Transverse colon (tissue), 4 donors: ENCODE results near the gene SMAD5. TPM values are rescaled to one million over a fixed set of nuclear protein-coding genes. Genes with fewer than 3 reads are reported as not detected.

Experiments used
- DNase-seq: peaks from one replicate; pipeline ENCODE4 v3.0.0-alpha.2; 2019
- H3K27ac ChIP-seq, 4 donors: fragments of 200-600 bp; sonication (generic); 2 replicates each; pipeline ENCODE4 v1.5.1; 2016 to 2018; ENCODE audit warnings: inconsistent platforms in 4 of 4
- H3K27me3 ChIP-seq: fragments of 200-600 bp; sonication (generic); 2 replicates; pipeline ENCODE4 v1.5.1; 2017; ENCODE audit warnings: inconsistent platforms
- H3K36me3 ChIP-seq, 4 donors: fragments of 200-600 bp; sonication (generic); 2 replicates each; pipeline ENCODE4 v1.5.1; 2017 to 2019; ENCODE audit warnings: inconsistent platforms in 4 of 4
- H3K4me1 ChIP-seq, 4 donors: fragments of 200-600 bp; sonication (generic); 2 replicates each; pipeline ENCODE4 v1.5.1; 2017 to 2020; ENCODE audit warnings: inconsistent platforms in 4 of 4
- H3K4me3 ChIP-seq, 4 donors: fragments of 200-600 bp; sonication (generic); 1 replicate in 1 of 4; 2 replicates in 3 of 4; pipeline versions ENCODE4 v1.5.1 to v1.6.1; 2017 to 2019; ENCODE audit warnings: inconsistent platforms in 4 of 4
- H3K9me3 ChIP-seq, 2 donors: fragments of 200-600 bp; sonication (generic); 2 replicates each; pipeline ENCODE4 v1.5.1; 2017 to 2019; ENCODE audit warnings: inconsistent platforms in 2 of 2
- EP300 ChIP-seq: sonication (generic); formaldehyde crosslinking; IDR thresholded peaks from one replicate; pipeline ENCODE4 v1.6.1; 2017; ENCODE audit warnings: antibody characterized with exemption, low read depth
- POLR2A ChIP-seq: fragments of 450-650 bp; IDR thresholded peaks from one replicate; pipeline ENCODE4 v1.6.1; 2016; ENCODE audit warnings: antibody characterized with exemption, mild to moderate bottlenecking, moderate library complexity
- POLR2AphosphoS5 ChIP-seq, 3 donors: sonication (generic); formaldehyde crosslinking; IDR thresholded peaks; one replicate each; pipeline ENCODE4 v1.6.1; 2016; ENCODE audit warnings: antibody characterized with exemption in 3 of 3
- WGBS, 2 donors: methylation state at CpG; one replicate each; pipeline ENCODE4 v1.1.5; 2018; ENCODE audit warnings: low coverage in 1 of 2; 5-methylcytosine and 5-hydroxymethylcytosine counted together
- in situ Hi-C, 4 donors: fragments of 200-750 bp; cut with MboI; loops; one replicate each; pipeline versions ENCODE4 v1.15.0 to v1.15.1; 2017; ENCODE audit warnings: low sequenced_read_pairs in 3 of 4, low pct_ligation_motif_present in 1 of 4, low pct_unique_long_range_greater_than_20kb in 1 of 4
- intact Hi-C: fragments of 100-400 bp; cut with DNase I; formaldehyde crosslinking; loops from one replicate; pipeline ENCODE4 v1.15.1; 2023; ENCODE audit warnings: low total_unique reads
- total RNA-seq, 4 donors: library from RNA; depleted of rRNA; stranded (reverse); fragments of >200 nt; gene quantifications; one replicate each; pipeline ENCODE4 v1.1.0, GENCODE V29; 2016
- TF ChIP-seq, protein P1 (sequence below), 5 experiments: fragments of 200-600 bp in 3 of 5; fragments of 450-650 bp in 2 of 5; sonication (generic) in 3 of 5; IDR thresholded peaks; 1 replicate in 2 of 5; 2 replicates in 3 of 5; pipeline ENCODE4 v1.5.1; 2016 to 2017; ENCODE audit warnings: antibody characterized with exemption in 5 of 5, inconsistent platforms in 3 of 5, mild to moderate bottlenecking in 2 of 5, moderate library complexity in 1 of 5

Gene SMAD5
- 100 to 1,000 TPM in 1 of 4 donors, 10 to 100 TPM in 3; 14.2 to 272 (median 32.7) TPM for total RNA-seq

DNA sequence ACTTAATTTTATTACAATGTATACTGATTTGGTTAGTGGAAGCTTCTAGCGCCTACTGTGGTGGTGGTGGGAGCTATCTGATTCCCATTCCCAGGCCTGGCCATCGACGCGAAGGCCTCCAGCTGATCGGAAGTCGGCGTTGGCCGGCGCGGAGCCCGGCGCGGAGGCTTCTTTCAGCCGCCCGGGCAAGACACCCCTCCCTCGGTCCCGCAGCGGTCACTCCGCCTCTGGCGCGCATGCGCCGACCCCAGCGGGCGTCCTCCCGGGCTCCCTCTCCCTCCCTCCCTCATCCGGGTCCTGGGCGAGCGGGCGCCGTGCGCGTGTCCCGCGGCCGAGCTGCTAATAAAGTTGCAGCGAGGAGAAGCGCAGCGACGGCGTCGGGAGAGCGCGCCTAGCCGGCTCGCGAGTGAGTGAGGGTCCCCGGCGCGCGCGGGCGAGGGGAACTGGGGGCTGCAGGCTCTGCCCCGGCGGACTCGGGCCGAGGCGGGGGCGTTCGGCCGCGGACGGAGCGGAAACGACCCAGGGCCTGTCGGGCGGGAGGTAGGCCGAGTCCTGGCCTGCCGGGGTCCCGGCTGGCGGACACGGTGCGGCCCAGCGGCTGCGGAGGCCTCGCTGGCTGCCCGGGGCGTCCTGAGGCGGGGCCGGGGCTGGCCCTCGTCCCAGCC is at the start of gene SMAD5:
TSS of gene SMAD5 (plus strand) at position 289 of the 665 bp plus-strand sequence. CDS start 20,916 bp downstream, outside the sequence.
- Histone ChIP-seq H3K27ac (peak within 1 kb of the TSS; percentile 98 to 100 (median 98)), H3K36me3 (no peaks in the 10 kb centered on the region), H3K4me3 (peak within 1 kb of the TSS; percentile 70 to 96 (median 76)), H3K4me1 (peaks cover 8 to 40% (median 26%) of the 10 kb centered on the region in 4 donors), H3K9me3 (no peaks in the 10 kb centered on the region), H3K27me3 (no peaks in the 10 kb centered on the region)
- TF ChIP-seq POLR2AphosphoS5 (IDR thresholded peaks at IDR 0.05) (peak; percentile 91 to 93 (median 93)), EP300 (no peak), POLR2A (peak; percentile 81)
- intact Hi-C loops: loop anchor here (5.0 kb wide), 1 partner anchor 755 kb away; no protein-coding TSS in a partner anchor
- peak; percentile 96 for DNase-seq
- 1% methylated on average over 50 of the region's 81 CpGs; no CpG with 5 or more reads in 1 of the 2 donors for WGBS, 2 donors
- in situ Hi-C loops: no loop called here

DNA sequence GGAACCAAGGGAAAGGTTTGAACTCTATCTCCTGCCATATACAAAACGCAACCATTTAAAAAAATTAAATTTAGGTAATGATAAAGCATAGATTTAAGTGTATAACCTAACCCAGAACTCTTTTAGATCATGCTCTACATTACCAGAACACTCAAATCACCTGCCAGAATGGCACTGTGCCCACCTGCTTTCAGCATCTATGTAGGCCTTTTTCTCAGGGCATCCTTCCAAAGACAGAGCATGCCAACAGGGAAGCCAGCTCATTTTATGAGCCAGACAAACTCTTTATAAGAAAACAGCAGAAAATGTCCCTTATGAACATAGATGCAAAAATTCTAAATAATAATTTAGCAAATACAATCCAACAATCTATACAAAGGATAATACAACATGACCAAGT is 47.9 kb upstream of the SMAD5 start:
- Histone ChIP-seq H3K36me3 (no peaks in the 10 kb centered on the region), H3K9me3 (no peaks in the 10 kb centered on the region), H3K4me3 (no peak overlapping the region), H3K27me3 (no peaks in the 10 kb centered on the region), H3K27ac (no peak overlapping the region), H3K4me1 (peaks cover 13 to 36% (median 29%) of the 10 kb centered on the region in 4 donors)
- in situ Hi-C loops: no loop called here
- 34 to 50% methylated on average over 1 of the region's 1 CpG for WGBS, 2 donors
- DNase-seq: peak; percentile 29
- TF ChIP-seq EP300: no peak
- no peak for TF ChIP-seq POLR2AphosphoS5 (IDR thresholded peaks at IDR 0.05)
- intact Hi-C loops: no loop called here

DNA sequence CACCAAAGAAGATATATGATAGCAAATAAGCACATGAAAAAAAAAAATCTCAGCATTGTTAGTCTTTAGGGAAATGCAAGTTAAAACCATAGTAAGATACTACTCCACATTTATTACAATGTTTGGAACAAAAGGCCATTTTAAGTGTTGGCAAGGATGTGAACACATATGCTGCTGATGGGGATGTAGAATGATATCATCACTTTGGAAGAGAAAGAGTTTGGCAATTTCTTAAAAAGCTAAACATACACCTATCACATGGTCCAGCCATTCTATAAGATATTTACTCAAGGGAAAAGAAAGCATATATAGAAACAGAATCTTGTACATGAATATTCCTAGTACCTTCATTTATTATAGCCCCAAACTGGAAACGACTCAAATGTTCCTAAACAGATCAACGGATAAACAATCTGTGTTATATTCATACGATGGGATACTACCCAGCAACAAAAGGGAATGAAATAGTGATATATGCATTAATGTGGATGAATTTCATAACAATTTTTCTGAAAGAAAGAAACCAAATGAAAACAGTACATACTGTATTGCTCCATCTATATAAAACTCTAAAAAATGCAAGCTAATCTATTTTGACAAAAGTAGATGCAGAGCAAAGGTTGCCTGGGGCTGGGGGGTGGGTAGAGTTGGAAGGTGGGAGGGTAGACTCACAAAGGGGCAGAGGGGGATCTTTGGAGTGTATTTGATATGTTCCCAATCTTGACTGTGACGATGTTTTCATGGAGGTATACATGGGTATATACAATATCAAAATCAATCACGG is 45.7 kb upstream of the SMAD5 start:
- in situ Hi-C loops: no loop called here
- no peaks in the 10 kb centered on the region for H3K27me3 ChIP-seq
- 74 to 81% methylated on average over 5 of the region's 5 CpGs for WGBS, 2 donors
- H3K9me3 ChIP-seq: no peaks in the 10 kb centered on the region
- TF ChIP-seq, protein P1, sequence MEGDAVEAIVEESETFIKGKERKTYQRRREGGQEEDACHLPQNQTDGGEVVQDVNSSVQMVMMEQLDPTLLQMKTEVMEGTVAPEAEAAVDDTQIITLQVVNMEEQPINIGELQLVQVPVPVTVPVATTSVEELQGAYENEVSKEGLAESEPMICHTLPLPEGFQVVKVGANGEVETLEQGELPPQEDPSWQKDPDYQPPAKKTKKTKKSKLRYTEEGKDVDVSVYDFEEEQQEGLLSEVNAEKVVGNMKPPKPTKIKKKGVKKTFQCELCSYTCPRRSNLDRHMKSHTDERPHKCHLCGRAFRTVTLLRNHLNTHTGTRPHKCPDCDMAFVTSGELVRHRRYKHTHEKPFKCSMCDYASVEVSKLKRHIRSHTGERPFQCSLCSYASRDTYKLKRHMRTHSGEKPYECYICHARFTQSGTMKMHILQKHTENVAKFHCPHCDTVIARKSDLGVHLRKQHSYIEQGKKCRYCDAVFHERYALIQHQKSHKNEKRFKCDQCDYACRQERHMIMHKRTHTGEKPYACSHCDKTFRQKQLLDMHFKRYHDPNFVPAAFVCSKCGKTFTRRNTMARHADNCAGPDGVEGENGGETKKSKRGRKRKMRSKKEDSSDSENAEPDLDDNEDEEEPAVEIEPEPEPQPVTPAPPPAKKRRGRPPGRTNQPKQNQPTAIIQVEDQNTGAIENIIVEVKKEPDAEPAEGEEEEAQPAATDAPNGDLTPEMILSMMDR (IDR thresholded peaks at IDR 0.05): no peak
- TF ChIP-seq POLR2A: no peak
- TF ChIP-seq POLR2AphosphoS5 (IDR thresholded peaks at IDR 0.05): no peak
- no peak for TF ChIP-seq EP300
- no peak overlapping the region for H3K27ac ChIP-seq
- no peaks in the 10 kb centered on the region for H3K36me3 ChIP-seq
- intact Hi-C loops: no loop called here
- DNase-seq: no peak
- H3K4me3 ChIP-seq: no peak overlapping the region
- H3K4me1 ChIP-seq: peaks cover 15 to 37% (median 29%) of the 10 kb centered on the region in 4 donors

DNA sequence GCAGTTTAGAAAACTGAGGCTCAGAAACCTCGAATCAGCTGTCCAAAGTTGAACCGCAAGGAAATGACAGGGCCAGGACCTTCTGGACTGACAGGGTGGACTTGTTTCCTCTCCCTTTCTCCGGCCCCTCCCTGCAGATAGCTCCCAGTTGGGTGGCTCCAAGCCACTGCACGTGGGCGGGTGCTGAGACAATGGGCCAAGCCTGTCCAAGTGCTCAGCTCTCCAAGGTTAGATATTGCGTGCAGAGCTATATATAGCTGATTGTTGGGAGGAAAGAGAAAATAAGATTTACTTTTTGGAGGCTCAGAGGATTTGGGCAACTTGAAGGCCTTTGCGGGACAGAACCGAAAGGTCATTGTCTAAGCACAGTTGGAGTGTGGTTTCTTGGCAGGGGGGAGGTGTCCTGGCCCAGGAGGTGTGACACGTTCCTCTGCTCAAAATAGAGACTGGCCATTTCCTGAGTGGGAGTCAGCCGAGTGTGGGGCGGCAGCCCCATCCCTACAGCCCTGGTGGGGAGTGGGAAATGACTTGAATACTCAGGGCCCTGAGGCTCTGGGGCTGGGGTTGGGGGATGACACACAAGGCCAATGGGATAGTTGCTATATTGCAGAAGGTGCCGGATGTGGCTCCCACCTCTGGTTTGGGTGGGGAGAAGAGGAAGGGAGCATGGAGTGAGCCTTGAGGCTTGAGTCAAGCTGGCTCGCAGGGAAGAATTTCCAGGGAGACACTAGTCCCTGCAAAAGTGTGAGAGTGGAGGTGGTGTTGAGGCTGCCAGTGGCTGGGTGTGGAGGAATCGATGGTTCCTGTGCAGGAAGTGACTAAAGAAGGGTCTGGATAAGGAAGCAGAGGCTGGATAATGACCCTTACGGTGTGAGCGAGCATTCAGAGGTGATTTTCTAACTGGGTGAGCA is 44.4 kb upstream of the SMAD5 start:
- DNase-seq: peak; percentile 82
- Histone ChIP-seq H3K27me3 (no peaks in the 10 kb centered on the region), H3K27ac (peak overlapping the region; percentile 52 to 64 (median 58)), H3K4me3 (no peak overlapping the region), H3K9me3 (no peaks in the 10 kb centered on the region), H3K4me1 (peaks cover 15 to 33% (median 28%) of the 10 kb centered on the region in 4 donors), H3K36me3 (no peaks in the 10 kb centered on the region)
- in situ Hi-C loops: no loop called here
- intact Hi-C loops: no loop called here
- TF ChIP-seq EP300: no peak
- peak; percentile 25 to 41 (median 27) for TF ChIP-seq POLR2AphosphoS5 (IDR thresholded peaks at IDR 0.05)
- 56 to 75% methylated on average over 4 to 16 of the region's 16 CpGs for WGBS, 2 donors

DNA sequence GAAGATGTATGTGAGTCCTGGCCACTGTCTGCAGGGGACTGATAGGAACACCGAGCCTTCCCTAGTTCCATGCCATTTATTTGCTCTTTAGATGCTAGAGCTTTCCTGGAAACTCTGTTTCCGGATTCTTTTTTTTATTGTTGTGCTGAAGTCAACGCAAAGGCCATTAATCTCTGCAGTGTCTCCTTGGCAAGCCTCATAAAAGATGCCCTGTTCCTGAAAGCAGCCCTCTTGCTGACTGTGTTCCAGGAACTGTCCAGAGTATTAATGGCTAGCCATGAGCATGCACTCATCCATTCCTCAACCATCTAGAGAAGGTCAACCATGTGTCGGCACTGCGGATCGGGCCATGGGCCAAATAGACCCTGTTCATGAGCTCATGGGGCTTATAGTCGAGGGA is 42.9 kb upstream of the SMAD5 start:
- Histone ChIP-seq H3K27me3 (no peaks in the 10 kb centered on the region), H3K27ac (peak overlapping the region; percentile 52 to 64 (median 60)), H3K36me3 (no peaks in the 10 kb centered on the region), H3K4me1 (peaks cover 15 to 42% (median 32%) of the 10 kb centered on the region in 4 donors), H3K4me3 (no peak overlapping the region), H3K9me3 (no peaks in the 10 kb centered on the region)
- peak; percentile 34 for DNase-seq
- in situ Hi-C loops (no loop called here), intact Hi-C loops (no loop called here)
- WGBS, 2 donors: 37 to 44% methylated on average over 6 to 7 of the region's 7 CpGs
- TF ChIP-seq POLR2AphosphoS5 (IDR thresholded peaks at IDR 0.05) (peak; percentile 48 to 85 (median 71)), EP300 (peak; percentile 79)
- TF ChIP-seq, protein P1 (IDR thresholded peaks at IDR 0.05): no peak
